Smooth muscle cell (in vitro differentiated cells): Measurements from ENCODE around the gene PAPOLB. TPM values are rescaled to one million over a fixed set of nuclear protein-coding genes. Genes with fewer than 3 reads are reported as not detected.

ENCODE experiments used
- DNase-seq: peaks from one replicate; lab custom pipeline; 2025; ENCODE audit not compliant: unreplicated experiment; lab: John Stamatoyannopoulos, UW
- H2AFZ ChIP-seq: fragments of 200-600 bp; sonication (generic); 2 replicates; pipeline ENCODE4 v1.6.0; 2016; ENCODE audit warnings: antibody characterized with exemption, low read depth, mild to moderate bottlenecking
- H3F3A ChIP-seq: fragments of 200-600 bp; sonication (generic); 2 replicates; pipeline ENCODE4 v1.6.0; 2017; ENCODE audit warnings: antibody characterized with exemption, low read depth
- H3K27ac ChIP-seq: fragments of 200-600 bp; sonication (generic); 2 replicates; pipeline ENCODE4 v1.5.1; 2016; ENCODE audit warnings: low read depth, mild to moderate bottlenecking
- H3K27me3 ChIP-seq: fragments of 200-600 bp; sonication (generic); 2 replicates; pipeline ENCODE4 v1.6.1; 2016; ENCODE audit warnings: low read depth, mild to moderate bottlenecking
- H3K36me3 ChIP-seq: fragments of 200-600 bp; sonication (generic); 2 replicates; pipeline ENCODE4 v1.5.1; 2016; ENCODE audit warnings: low read depth
- H3K4me1 ChIP-seq: fragments of 200-600 bp; sonication (generic); 2 replicates; pipeline ENCODE4 v1.5.1; 2016; ENCODE audit warnings: low read depth
- H3K4me2 ChIP-seq: fragments of 200-600 bp; sonication (generic); 2 replicates; pipeline ENCODE4 v1.6.0; 2016; ENCODE audit warnings: mild to moderate bottlenecking
- H3K4me3 ChIP-seq: fragments of 200-600 bp; sonication (generic); 2 replicates; pipeline ENCODE4 v1.5.1; 2016; ENCODE audit warnings: mild to moderate bottlenecking
- H3K79me2 ChIP-seq: fragments of 200-600 bp; sonication (generic); 2 replicates; pipeline ENCODE4 v1.6.0; 2016; ENCODE audit warnings: low read depth, mild to moderate bottlenecking
- H3K9ac ChIP-seq: fragments of 200-600 bp; sonication (generic); 2 replicates; pipeline ENCODE4 v1.6.0; 2016; ENCODE audit warnings: low read depth
- H3K9me3 ChIP-seq: fragments of 200-600 bp; sonication (generic); replicated peaks from 2 replicates; pipeline ENCODE4 v1.5.1; 2016; ENCODE audit warnings: low read depth
- H4K20me1 ChIP-seq: fragments of 200-600 bp; sonication (generic); 2 replicates; pipeline ENCODE4 v1.6.0; 2016; ENCODE audit warnings: low read depth
- CTCF ChIP-seq: fragments of 200-600 bp; sonication (generic); IDR thresholded peaks from 2 replicates; pipeline ENCODE4 v1.5.1; 2017; ENCODE audit warnings: borderline replicate concordance, mild to moderate bottlenecking, antibody characterized with exemption; ENCODE audit not compliant: insufficient read depth, poor library complexity, severe bottlenecking
- WGBS: methylation state at CpG from one replicate; pipeline ENCODE4 v1.1.7; 2016; ENCODE audit warnings: low lambda C conversion rate; 5-methylcytosine and 5-hydroxymethylcytosine counted together
- polyA plus RNA-seq: library from polyadenylated mRNA; unstranded; fragments of >200 nt; fragmentation: Nextera tagmentation; extraction: Ambion mirVana; gene quantifications from 2 replicates; pipeline ENCODE4 v1.2.1, GENCODE V29; 2016
- total RNA-seq: library from RNA; depleted of rRNA; stranded (reverse); fragments of >200 nt; gene quantifications from 2 replicates; pipeline ENCODE4 v1.2.3, GENCODE V29; 2014

PAPOLB gene
- total and polyA plus RNA-seq, 2 experiments from 2014 or later: 0.18 TPM; not detected in 1

- TF ChIP-seq CTCF: no peak
- Histone ChIP-seq H2AFZ (no peak overlapping the region), H3F3A (peaks cover 15% of the 10 kb centered on the region), H3K36me3 (no peaks in the 10 kb centered on the region), H3K27me3 (no peaks in the 10 kb centered on the region), H4K20me1 (no peaks in the 10 kb centered on the region), H3K4me1 (peaks cover 16% of the 10 kb centered on the region), H3K4me3 (no peak overlapping the region), H3K79me2 (peaks cover 14% of the 10 kb centered on the region), H3K4me2 (peak overlapping the region; percentile 77), H3K9ac (no peak overlapping the region), H3K27ac (peak overlapping the region; percentile 72), H3K9me3 (no peaks in the 10 kb centered on the region)
- WGBS: 88% methylated on average over 31 of the region's 31 CpGs
- DNase-seq: no peak
These were observed 11.5 kb upstream of the PAPOLB start for GRCh38 chr7:4873071-4873944.

- H3K79me2 ChIP-seq: peaks cover 14% of the 10 kb centered on the region
- peak overlapping the region; percentile 77 for H3K4me2 ChIP-seq
- peaks cover 15% of the 10 kb centered on the region for H3F3A ChIP-seq
- no peaks in the 10 kb centered on the region for H4K20me1 ChIP-seq
- DNase-seq: peak; percentile 20
- H3K27ac ChIP-seq: peak overlapping the region; percentile 85
- no peak overlapping the region for H3K9ac ChIP-seq
- H2AFZ ChIP-seq: no peak overlapping the region
- no peaks in the 10 kb centered on the region for H3K9me3 ChIP-seq
- H3K4me3 ChIP-seq: no peak overlapping the region
- no peaks in the 10 kb centered on the region for H3K36me3 ChIP-seq
- H3K4me1 ChIP-seq: peaks cover 16% of the 10 kb centered on the region
- no peaks in the 10 kb centered on the region for H3K27me3 ChIP-seq
- WGBS: 30% methylated on average over 19 of the region's 19 CpGs
- TF ChIP-seq CTCF: no peak
These were observed 10.3 kb upstream of the PAPOLB start for GRCh38 chr7:4871930-4872675.

GRCh38 chr7:4871056-4871680 is 9.3 kb upstream of the PAPOLB start:
- peaks cover 15% of the 10 kb centered on the region for H3F3A ChIP-seq
- peak overlapping the region; percentile 85 for H3K27ac ChIP-seq
- DNase-seq: no peak
- 67% methylated on average over 23 of the region's 23 CpGs for WGBS
- H3K9me3 ChIP-seq: no peaks in the 10 kb centered on the region
- peak overlapping the region; percentile 26 for H3K9ac ChIP-seq
- H3K36me3 ChIP-seq: no peaks in the 10 kb centered on the region
- peak overlapping the region; percentile 77 for H3K4me2 ChIP-seq
- TF ChIP-seq CTCF: no peak
- H3K4me1 ChIP-seq: peaks cover 16% of the 10 kb centered on the region
- no peak overlapping the region for H3K4me3 ChIP-seq
- no peaks in the 10 kb centered on the region for H3K27me3 ChIP-seq
- no peak overlapping the region for H2AFZ ChIP-seq
- peaks cover 14% of the 10 kb centered on the region for H3K79me2 ChIP-seq
- H4K20me1 ChIP-seq: no peaks in the 10 kb centered on the region
